ENCODE measurements around the gene ZNF511.

ZNF511 gene

GRCh38 chr10:133266056-133266795 is 42.5 kb upstream of the ZNF511 start:
- no peak overlapping the region for H3K4me2 ChIP-seq (ENCODE audit: low read length)
- no peak overlapping the region for H3K9ac ChIP-seq (ENCODE audit: low read length)
- H2BK12ac ChIP-seq (ENCODE audit: low read length) = no peak overlapping the region
- H3K4me1 ChIP-seq (ENCODE audit: control insufficient read depth in 1 of 2, insufficient read depth in 2 of 2, low read length in 2 of 2) = peaks cover 2% of the 10 kb centered on the region in 2 experiments
- no peak overlapping the region for H3K18ac ChIP-seq (ENCODE audit: low read length)
- H2BK120ac ChIP-seq (ENCODE audit: insufficient read depth, low read length, poor library complexity) = no peak overlapping the region
- no peak overlapping the region for H2AK5ac ChIP-seq (ENCODE audit: low read length)
- no peak overlapping the region for H3K4me3 ChIP-seq (ENCODE audit: low read depth, low read length)
- no peaks in the 10 kb centered on the region for H3K27me3 ChIP-seq (ENCODE audit: insufficient read depth, low read length)
- peaks cover 4% of the 10 kb centered on the region for H3K79me1 ChIP-seq (ENCODE audit: low read length)
- WGBS (ENCODE audit: extremely low coverage, insufficient coverage, insufficient read length) = no CpG with 5 or more reads among the region's 21 CpGs
- no peak overlapping the region for H3K4ac ChIP-seq (ENCODE audit: low read depth, low read length)
- H3K23ac ChIP-seq (ENCODE audit: low read length) = no peak overlapping the region
- no peak overlapping the region for H3K27ac ChIP-seq (ENCODE audit: low read depth, low read length)
- no peak overlapping the region for H3K14ac ChIP-seq (ENCODE audit: low read length)
- no peak overlapping the region for H2AFZ ChIP-seq (ENCODE audit: insufficient read depth, low read length, poor library complexity)
- peaks cover 7 to 15% of the 10 kb centered on the region in 2 experiments for H3K36me3 ChIP-seq (ENCODE audit: control insufficient read depth in 1 of 2, insufficient read depth in 2 of 2, low read length in 2 of 2)
- H4K91ac ChIP-seq (ENCODE audit: low read depth, low read length) = no peak overlapping the region
- DNase-seq = no peak
- H2BK5ac ChIP-seq (ENCODE audit: low read depth, low read length, poor library complexity) = no peak overlapping the region
- H4K8ac ChIP-seq (ENCODE audit: low read depth, low read length) = no peak overlapping the region
- H3K9me3 ChIP-seq (ENCODE audit: insufficient read depth, low read depth, low read length) = peaks cover 2% of the 10 kb centered on the region
- peaks cover 2% of the 10 kb centered on the region for H3K79me2 ChIP-seq (ENCODE audit: control insufficient read depth, insufficient read depth, low read length, poor library complexity)
- no peak overlapping the region for H4K12ac ChIP-seq (ENCODE audit: low read depth, low read length)

- no peaks in the 10 kb centered on the region for H3K79me2 ChIP-seq (ENCODE audit: control insufficient read depth, insufficient read depth, low read length, poor library complexity)
- WGBS (ENCODE audit: extremely low coverage, insufficient coverage, insufficient read length) = no CpG with 5 or more reads among the region's 14 CpGs
- DNase-seq = no peak
Measured at GRCh38 chr10:133267293-133267692, 41.4 kb upstream of the ZNF511 start.

GRCh38 chr10:133267829-133268228 is 40.9 kb upstream of the ZNF511 start:
- H2BK5ac ChIP-seq (ENCODE audit: low read depth, low read length, poor library complexity) = no peak overlapping the region
- H4K12ac ChIP-seq (ENCODE audit: low read depth, low read length) = no peak overlapping the region
- H4K8ac ChIP-seq (ENCODE audit: low read depth, low read length) = no peak overlapping the region
- no peak overlapping the region for H3K4ac ChIP-seq (ENCODE audit: low read depth, low read length)
- H4K91ac ChIP-seq (ENCODE audit: low read depth, low read length) = no peak overlapping the region
- H3K18ac ChIP-seq (ENCODE audit: low read length) = no peak overlapping the region
- peaks cover 10 to 19% of the 10 kb centered on the region in 2 experiments for H3K36me3 ChIP-seq (ENCODE audit: control insufficient read depth in 1 of 2, insufficient read depth in 2 of 2, low read length in 2 of 2)
- H3K4me1 ChIP-seq (ENCODE audit: control insufficient read depth in 1 of 2, insufficient read depth in 2 of 2, low read length in 2 of 2) = no peaks in the 10 kb centered on the region
- H3K23ac ChIP-seq (ENCODE audit: low read length) = no peak overlapping the region
- H3K4me3 ChIP-seq (ENCODE audit: low read depth, low read length) = no peak overlapping the region
- WGBS (ENCODE audit: extremely low coverage, insufficient coverage, insufficient read length) = no CpG with 5 or more reads among the region's 22 CpGs
- H3K79me2 ChIP-seq (ENCODE audit: control insufficient read depth, insufficient read depth, low read length, poor library complexity) = no peaks in the 10 kb centered on the region
- no peak for DNase-seq
- no peak overlapping the region for H2AFZ ChIP-seq (ENCODE audit: insufficient read depth, low read length, poor library complexity)
- H2BK12ac ChIP-seq (ENCODE audit: low read length) = no peak overlapping the region
- H3K27ac ChIP-seq (ENCODE audit: low read depth, low read length) = no peak overlapping the region
- H3K27me3 ChIP-seq (ENCODE audit: insufficient read depth, low read length) = no peaks in the 10 kb centered on the region
- H3K4me2 ChIP-seq (ENCODE audit: low read length) = no peak overlapping the region
- no peaks in the 10 kb centered on the region for H3K79me1 ChIP-seq (ENCODE audit: low read length)
- no peaks in the 10 kb centered on the region for H3K9me3 ChIP-seq (ENCODE audit: insufficient read depth, low read depth, low read length)
- no peak overlapping the region for H2BK120ac ChIP-seq (ENCODE audit: insufficient read depth, low read length, poor library complexity)
- H3K9ac ChIP-seq (ENCODE audit: low read length) = no peak overlapping the region
- H3K14ac ChIP-seq (ENCODE audit: low read length) = no peak overlapping the region
- H2AK5ac ChIP-seq (ENCODE audit: low read length) = no peak overlapping the region

More at GRCh38 chr10:133267293-133267692, 41.4 kb upstream of the ZNF511 start:
- no peaks in the 10 kb centered on the region for H3K27me3 ChIP-seq (ENCODE audit: insufficient read depth, low read length)
- H3K36me3 ChIP-seq (ENCODE audit: control insufficient read depth in 1 of 2, insufficient read depth in 2 of 2, low read length in 2 of 2) = peaks cover 9 to 19% of the 10 kb centered on the region in 2 experiments
- no peak overlapping the region for H4K8ac ChIP-seq (ENCODE audit: low read depth, low read length)
- H3K4me3 ChIP-seq (ENCODE audit: low read depth, low read length) = no peak overlapping the region
- H4K12ac ChIP-seq (ENCODE audit: low read depth, low read length) = no peak overlapping the region
- H2BK5ac ChIP-seq (ENCODE audit: low read depth, low read length, poor library complexity) = no peak overlapping the region
- H3K4me2 ChIP-seq (ENCODE audit: low read length) = no peak overlapping the region
- no peak overlapping the region for H2BK12ac ChIP-seq (ENCODE audit: low read length)
- no peak overlapping the region for H2AFZ ChIP-seq (ENCODE audit: insufficient read depth, low read length, poor library complexity)
- no peaks in the 10 kb centered on the region for H3K79me1 ChIP-seq (ENCODE audit: low read length)
- H3K27ac ChIP-seq (ENCODE audit: low read depth, low read length) = no peak overlapping the region
- no peak overlapping the region for H2BK120ac ChIP-seq (ENCODE audit: insufficient read depth, low read length, poor library complexity)
- no peak overlapping the region for H3K18ac ChIP-seq (ENCODE audit: low read length)
- no peak overlapping the region for H3K14ac ChIP-seq (ENCODE audit: low read length)
- H3K23ac ChIP-seq (ENCODE audit: low read length) = no peak overlapping the region
- H3K4me1 ChIP-seq (ENCODE audit: control insufficient read depth in 1 of 2, insufficient read depth in 2 of 2, low read length in 2 of 2) = no peaks in the 10 kb centered on the region
- H3K9me3 ChIP-seq (ENCODE audit: insufficient read depth, low read depth, low read length) = peaks cover 2% of the 10 kb centered on the region
- no peak overlapping the region for H3K9ac ChIP-seq (ENCODE audit: low read length)
- H4K91ac ChIP-seq (ENCODE audit: low read depth, low read length) = no peak overlapping the region
- H2AK5ac ChIP-seq (ENCODE audit: low read length) = no peak overlapping the region
- no peak overlapping the region for H3K4ac ChIP-seq (ENCODE audit: low read depth, low read length)

- Histone ChIP-seq H2AK5ac (ENCODE audit: low read length) (no peak overlapping the region), H4K91ac (ENCODE audit: low read depth, low read length) (no peak overlapping the region), H2BK120ac (ENCODE audit: insufficient read depth, low read length, poor library complexity) (no peak overlapping the region), H2BK12ac (ENCODE audit: low read length) (no peak overlapping the region), H3K27ac (ENCODE audit: low read depth, low read length) (no peak overlapping the region), H3K4me2 (ENCODE audit: low read length) (no peak overlapping the region), H3K4me1 (ENCODE audit: control insufficient read depth in 1 of 2, insufficient read depth in 2 of 2, low read length in 2 of 2) (no peaks in the 10 kb centered on the region), H3K4ac (ENCODE audit: low read depth, low read length) (no peak overlapping the region), H3K14ac (ENCODE audit: low read length) (no peak overlapping the region), H3K23ac (ENCODE audit: low read length) (no peak overlapping the region), H3K18ac (ENCODE audit: low read length) (no peak overlapping the region), H2AFZ (ENCODE audit: insufficient read depth, low read length, poor library complexity) (no peak overlapping the region), H3K4me3 (ENCODE audit: low read depth, low read length) (no peak overlapping the region), H3K9me3 (ENCODE audit: insufficient read depth, low read depth, low read length) (no peaks in the 10 kb centered on the region), H4K12ac (ENCODE audit: low read depth, low read length) (no peak overlapping the region), H3K79me1 (ENCODE audit: low read length) (no peaks in the 10 kb centered on the region), H3K27me3 (ENCODE audit: insufficient read depth, low read length) (no peaks in the 10 kb centered on the region), H3K36me3 (ENCODE audit: control insufficient read depth in 1 of 2, insufficient read depth in 2 of 2, low read length in 2 of 2) (peaks cover 10 to 19% of the 10 kb centered on the region in 2 experiments), H4K8ac (ENCODE audit: low read depth, low read length) (no peak overlapping the region), H3K9ac (ENCODE audit: low read length) (no peak overlapping the region), H3K79me2 (ENCODE audit: control insufficient read depth, insufficient read depth, low read length, poor library complexity) (no peaks in the 10 kb centered on the region), H2BK5ac (ENCODE audit: low read depth, low read length, poor library complexity) (no peak overlapping the region)
- no CpG with 5 or more reads among the region's 22 CpGs for WGBS (ENCODE audit: extremely low coverage, insufficient coverage, insufficient read length)
- DNase-seq = no peak
Measured at GRCh38 chr10:133268532-133268931, 40.2 kb upstream of the ZNF511 start.

All from trophoblast cell (in vitro differentiated cells and primary cell).